ENCODE results near the gene INHBC. TPM values are rescaled to one million over a fixed set of nuclear protein-coding genes. Genes with fewer than 3 reads are reported as not detected.
"Not testable (repeated sequence)": the region's sequence is repeated elsewhere in the genome, so short reads cannot be mapped to it uniquely, and the experiment has no call there.

The INHBC gene
- total RNA-seq, 1 donor from 2014 or later = not detected

DNA sequence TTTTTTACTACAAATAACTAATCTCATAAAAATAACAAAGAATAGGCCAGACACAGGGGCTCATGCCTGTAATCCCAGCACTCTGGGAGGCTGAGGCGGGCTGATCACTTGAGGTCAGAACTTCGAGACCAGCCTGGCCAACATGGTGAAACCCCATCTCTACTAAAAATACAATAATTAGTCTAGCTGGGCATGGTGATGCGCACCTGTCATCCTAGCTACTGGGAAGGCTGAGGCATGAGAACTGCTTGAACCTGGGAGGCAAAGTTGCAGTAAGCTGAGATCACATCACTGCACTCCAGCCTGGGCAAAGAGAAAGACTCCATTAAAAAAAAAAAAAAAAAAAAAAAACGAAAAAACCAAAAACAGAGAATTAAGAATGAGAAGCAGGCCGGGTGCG is 20.4 kb upstream of the INHBC start:
- peaks cover 10% of the 10 kb centered on the region for H3K36me3 Mint-ChIP-seq (ENCODE audit: low read depth)
- DNase-seq; H3K27me3 Mint-ChIP-seq; H3K4me3 Mint-ChIP-seq; H3K27ac Mint-ChIP-seq; H3K9me3 Mint-ChIP-seq; H3K4me1 Mint-ChIP-seq; intact Hi-C loops (cut with micrococcal nuclease): not testable (repeated sequence)

DNA sequence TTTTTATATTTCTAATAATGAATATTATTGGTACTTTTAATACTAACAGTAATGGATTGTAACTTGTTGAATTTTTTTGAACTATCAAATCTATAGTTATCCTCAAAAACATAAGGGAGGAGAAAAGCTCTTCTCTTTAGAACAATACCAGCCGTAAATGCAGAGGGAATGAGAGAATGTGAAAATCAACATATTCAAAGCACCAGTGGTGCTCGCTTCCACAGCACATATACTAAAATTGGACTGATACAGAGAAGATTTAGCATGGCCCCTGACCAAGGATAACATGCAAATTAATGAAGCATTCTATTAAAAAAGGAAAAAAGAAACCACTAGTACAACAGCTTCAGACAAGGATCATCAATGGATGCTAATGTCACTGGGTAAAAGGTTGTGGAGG is 19.5 kb upstream of the INHBC start:
- intact Hi-C loops (cut with micrococcal nuclease) = no loop called here
- Mint-ChIP-seq H3K4me3 (no peak overlapping the region), H3K27ac (no peak overlapping the region), H3K36me3 (ENCODE audit: low read depth) (peaks cover 14% of the 10 kb centered on the region), H3K27me3 (no peaks in the 10 kb centered on the region), H3K4me1 (peaks cover 5% of the 10 kb centered on the region), H3K9me3 (no peaks in the 10 kb centered on the region)
- no peak for DNase-seq

DNA sequence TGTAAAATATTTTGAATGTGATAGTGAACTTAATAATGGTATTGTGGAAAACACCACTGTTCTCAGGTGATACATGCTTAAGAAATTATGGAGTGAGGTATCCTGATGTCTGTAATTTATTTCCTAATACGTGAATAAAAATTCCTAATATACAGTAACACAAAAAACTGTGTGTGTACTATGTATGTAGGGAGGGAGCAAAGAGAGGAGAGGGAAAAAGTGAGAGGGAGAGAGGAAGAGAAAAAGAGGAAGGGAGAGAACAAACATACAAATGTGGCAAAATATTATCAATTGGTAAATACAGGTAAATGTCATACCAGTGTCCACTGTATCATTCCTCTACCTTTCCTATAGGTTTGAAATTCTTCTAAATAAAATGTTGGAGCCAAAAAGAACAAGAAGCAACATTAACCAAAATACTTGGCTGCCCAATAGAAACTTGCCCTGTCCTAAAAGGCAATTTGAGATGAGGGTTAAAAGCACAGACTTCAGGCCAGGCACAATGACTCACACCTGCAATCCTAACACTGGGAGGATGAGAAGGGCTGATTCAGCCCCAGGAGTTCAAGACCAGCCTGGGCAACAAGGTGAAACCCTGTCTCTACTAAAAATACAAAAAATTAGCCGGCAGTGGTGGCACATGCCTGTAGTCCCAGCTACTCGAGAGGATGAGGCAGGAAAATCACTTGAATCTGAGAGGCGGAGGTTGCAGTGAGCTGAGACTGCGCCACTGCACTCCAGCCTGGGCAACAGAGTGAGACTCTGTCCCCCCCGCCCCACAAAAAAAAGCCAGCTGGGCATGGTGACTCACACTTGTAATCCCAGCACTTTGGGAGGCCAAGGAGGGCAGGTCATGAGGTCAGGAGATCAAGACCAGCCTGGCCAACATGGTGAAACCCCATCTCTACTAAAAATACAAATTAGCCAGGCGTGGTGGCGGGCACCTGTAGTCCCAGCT is 18.3 kb upstream of the INHBC start:
- intact Hi-C loops (cut with micrococcal nuclease) = no loop called here
- DNase-seq = no peak
- Mint-ChIP-seq H3K36me3 (ENCODE audit: low read depth) (peaks cover 20% of the 10 kb centered on the region), H3K4me1 (peaks cover 5% of the 10 kb centered on the region), H3K9me3 (no peaks in the 10 kb centered on the region), H3K27ac (no peak overlapping the region), H3K4me3 (no peak overlapping the region), H3K27me3 (no peaks in the 10 kb centered on the region)

DNA sequence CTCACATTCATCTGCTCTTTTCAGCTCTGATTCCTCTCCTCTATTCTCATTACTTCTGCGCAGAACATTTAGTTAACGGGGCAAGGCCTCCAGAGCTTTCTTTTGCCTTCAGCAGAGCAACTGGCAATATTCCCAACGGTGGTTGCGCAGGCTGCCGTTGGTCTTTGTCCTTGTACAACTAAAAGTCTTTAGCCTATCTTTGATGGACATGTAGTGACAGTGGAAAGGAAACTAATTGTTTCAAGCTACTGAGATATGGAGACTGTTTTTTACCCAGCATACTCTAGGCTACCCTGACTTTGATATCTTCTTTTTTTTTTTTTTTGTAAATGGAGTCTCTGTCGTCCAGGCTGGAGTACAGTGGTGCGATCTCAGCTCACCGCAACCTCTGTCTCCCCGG is 16.3 kb upstream of the INHBC start:
- Mint-ChIP-seq H3K9me3 (no peaks in the 10 kb centered on the region), H3K4me1 (peaks cover 5% of the 10 kb centered on the region), H3K27me3 (no peaks in the 10 kb centered on the region), H3K36me3 (ENCODE audit: low read depth) (peaks cover 30% of the 10 kb centered on the region), H3K4me3 (no peak overlapping the region), H3K27ac (no peak overlapping the region)
- no peak for DNase-seq
- intact Hi-C loops (cut with micrococcal nuclease) = no loop called here

DNA sequence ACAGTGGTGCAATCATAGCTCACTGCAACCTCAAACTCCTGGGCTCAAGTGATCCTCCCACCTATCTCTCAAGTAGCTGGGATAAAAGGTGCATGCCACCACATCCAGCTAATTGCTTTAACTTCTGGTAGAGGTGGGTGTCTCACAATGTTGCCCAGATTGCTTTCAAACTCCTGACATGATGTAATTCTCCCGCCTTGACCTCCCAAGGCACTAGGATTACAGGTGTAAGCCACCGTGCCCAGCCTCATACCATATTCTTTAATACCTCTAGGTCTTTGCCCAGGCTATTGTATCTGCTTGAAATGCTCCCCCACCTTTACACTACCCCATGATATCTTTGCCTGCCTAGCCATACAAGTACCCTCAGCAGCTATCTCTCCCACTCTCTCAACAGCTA is 15.1 kb upstream of the INHBC start:
- H3K4me1 Mint-ChIP-seq = peaks cover 5% of the 10 kb centered on the region
- no peaks in the 10 kb centered on the region for H3K27me3 Mint-ChIP-seq
- no peak overlapping the region for H3K27ac Mint-ChIP-seq
- no peak overlapping the region for H3K4me3 Mint-ChIP-seq
- intact Hi-C loops (cut with micrococcal nuclease) = no loop called here
- H3K36me3 Mint-ChIP-seq (ENCODE audit: low read depth) = peaks cover 31% of the 10 kb centered on the region
- no peak for DNase-seq
- H3K9me3 Mint-ChIP-seq = no peaks in the 10 kb centered on the region

DNA sequence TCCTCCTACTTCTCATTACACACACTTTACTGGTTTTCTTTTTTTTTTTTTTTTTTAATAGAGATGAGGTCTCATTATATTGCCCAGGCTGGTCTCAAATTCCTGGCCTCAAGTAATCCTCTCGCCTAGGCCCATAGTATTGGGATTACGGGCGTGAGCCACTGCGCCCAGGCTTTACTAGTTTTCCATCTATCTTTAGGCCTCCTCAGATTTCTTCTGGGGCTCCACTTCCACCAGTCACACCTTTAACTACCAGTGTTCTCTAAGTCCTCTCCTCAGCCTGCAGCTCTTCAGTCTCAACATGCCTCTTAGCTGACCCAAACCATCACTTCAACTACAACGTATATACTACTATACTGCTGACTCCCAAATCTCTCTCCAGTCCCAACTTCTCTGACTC is 14.1 kb upstream of the INHBC start:
- Mint-ChIP-seq H3K27me3 (no peaks in the 10 kb centered on the region), H3K4me1 (peaks cover 5% of the 10 kb centered on the region), H3K9me3 (no peaks in the 10 kb centered on the region), H3K27ac (no peak overlapping the region), H3K4me3 (no peak overlapping the region), H3K36me3 (ENCODE audit: low read depth) (peaks cover 31% of the 10 kb centered on the region)
- DNase-seq = no peak
- intact Hi-C loops (cut with micrococcal nuclease) = no loop called here

DNA sequence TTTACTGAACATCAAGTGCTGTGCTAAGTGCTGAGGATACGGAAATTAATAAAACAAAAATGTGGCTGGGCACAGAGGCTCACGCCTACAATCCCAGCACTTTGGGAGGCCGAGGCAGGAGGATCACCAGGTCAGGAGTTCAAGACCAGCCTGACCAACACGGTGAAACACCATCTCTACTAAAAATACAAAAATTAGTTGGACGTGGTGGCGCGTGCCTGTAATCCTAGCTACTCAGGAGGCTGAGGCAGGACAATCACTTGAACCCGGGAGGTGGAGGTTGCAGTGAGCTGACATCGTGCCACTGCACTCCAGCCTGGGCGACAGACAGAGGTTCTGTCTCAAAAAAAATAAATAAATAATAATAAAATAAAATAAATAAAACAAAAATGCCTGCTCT is 7.6 kb upstream of the INHBC start:
- not testable (repeated sequence) for DNase-seq

DNA sequence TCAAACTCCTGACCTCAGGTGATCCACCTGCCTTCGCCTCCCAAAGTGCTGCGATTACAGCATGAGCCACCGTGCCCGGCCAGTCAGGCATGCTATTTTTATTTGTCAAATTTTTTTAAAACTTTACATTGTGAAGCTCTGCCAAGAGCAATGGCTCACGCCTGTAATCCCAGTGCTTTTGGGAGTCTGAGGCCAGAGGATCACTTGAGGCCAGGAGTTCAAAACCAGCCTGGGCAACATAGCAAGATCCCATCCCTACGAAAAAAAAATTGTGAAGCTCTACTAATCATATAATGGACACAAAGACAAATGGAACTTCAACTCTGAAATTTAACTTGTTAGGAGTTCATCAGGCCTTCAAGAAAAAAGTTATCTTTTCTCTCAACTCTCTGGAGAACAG is 5.6 kb upstream of the INHBC start:
- H3K9me3 Mint-ChIP-seq = no peaks in the 10 kb centered on the region
- H3K4me3 Mint-ChIP-seq = peak overlapping the region; percentile 99
- no peak for DNase-seq
- intact Hi-C loops (cut with micrococcal nuclease) = no loop called here
- H3K36me3 Mint-ChIP-seq (ENCODE audit: low read depth) = peaks cover 11% of the 10 kb centered on the region
- H3K4me1 Mint-ChIP-seq = peaks cover 29% of the 10 kb centered on the region
- no peaks in the 10 kb centered on the region for H3K27me3 Mint-ChIP-seq
- H3K27ac Mint-ChIP-seq = peak overlapping the region; percentile 77

More for the DNA sequence above, 7.6 kb upstream of the INHBC start:
- H3K27me3 Mint-ChIP-seq; H3K27ac Mint-ChIP-seq; H3K4me3 Mint-ChIP-seq; intact Hi-C loops (cut with micrococcal nuclease); H3K9me3 Mint-ChIP-seq: not testable (repeated sequence)
- peaks cover 20% of the 10 kb centered on the region for H3K36me3 Mint-ChIP-seq (ENCODE audit: low read depth)
- H3K4me1 Mint-ChIP-seq = peaks cover 27% of the 10 kb centered on the region

DNA sequence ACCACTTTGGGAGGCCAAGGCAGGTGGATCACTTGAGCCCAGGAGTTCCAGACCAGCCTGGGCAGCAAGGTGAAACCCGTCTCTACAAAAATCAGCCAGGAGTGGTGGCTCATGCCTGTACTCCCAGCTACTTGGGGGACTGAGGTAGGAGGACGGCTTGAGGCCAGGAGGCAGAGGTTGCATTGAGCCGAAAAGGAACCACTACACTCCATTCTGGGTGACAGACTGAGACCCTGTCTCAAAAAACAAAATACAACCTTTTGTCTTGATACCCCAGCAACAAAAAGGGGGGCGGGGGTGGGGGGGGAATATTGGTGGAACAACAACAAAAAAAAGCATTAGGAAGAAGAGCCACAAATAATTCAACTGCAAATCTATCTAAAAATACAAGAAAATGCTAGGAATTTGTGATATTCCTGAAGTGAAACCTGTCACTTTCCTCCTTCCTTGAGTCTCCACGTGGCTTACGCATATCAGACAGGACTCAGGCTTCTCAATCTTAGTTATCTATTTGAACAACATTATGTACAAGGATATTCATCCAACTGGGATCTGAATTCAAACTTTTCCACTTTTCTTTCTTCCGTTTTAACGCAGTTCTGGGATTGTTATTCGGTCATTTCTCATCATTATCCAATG is 5.0 kb upstream of the INHBC start:
- Mint-ChIP-seq H3K27me3 (no peaks in the 10 kb centered on the region), H3K36me3 (ENCODE audit: low read depth) (peaks cover 8% of the 10 kb centered on the region), H3K4me3 (peak overlapping the region; percentile 99), H3K27ac (peak overlapping the region; percentile 99), H3K9me3 (no peaks in the 10 kb centered on the region), H3K4me1 (peaks cover 29% of the 10 kb centered on the region)
- intact Hi-C loops (cut with micrococcal nuclease) = loop anchor here (1.0 kb wide), 1 partner anchor 149 kb away; no protein-coding TSS in a partner anchor
- DNase-seq = no peak

DNA sequence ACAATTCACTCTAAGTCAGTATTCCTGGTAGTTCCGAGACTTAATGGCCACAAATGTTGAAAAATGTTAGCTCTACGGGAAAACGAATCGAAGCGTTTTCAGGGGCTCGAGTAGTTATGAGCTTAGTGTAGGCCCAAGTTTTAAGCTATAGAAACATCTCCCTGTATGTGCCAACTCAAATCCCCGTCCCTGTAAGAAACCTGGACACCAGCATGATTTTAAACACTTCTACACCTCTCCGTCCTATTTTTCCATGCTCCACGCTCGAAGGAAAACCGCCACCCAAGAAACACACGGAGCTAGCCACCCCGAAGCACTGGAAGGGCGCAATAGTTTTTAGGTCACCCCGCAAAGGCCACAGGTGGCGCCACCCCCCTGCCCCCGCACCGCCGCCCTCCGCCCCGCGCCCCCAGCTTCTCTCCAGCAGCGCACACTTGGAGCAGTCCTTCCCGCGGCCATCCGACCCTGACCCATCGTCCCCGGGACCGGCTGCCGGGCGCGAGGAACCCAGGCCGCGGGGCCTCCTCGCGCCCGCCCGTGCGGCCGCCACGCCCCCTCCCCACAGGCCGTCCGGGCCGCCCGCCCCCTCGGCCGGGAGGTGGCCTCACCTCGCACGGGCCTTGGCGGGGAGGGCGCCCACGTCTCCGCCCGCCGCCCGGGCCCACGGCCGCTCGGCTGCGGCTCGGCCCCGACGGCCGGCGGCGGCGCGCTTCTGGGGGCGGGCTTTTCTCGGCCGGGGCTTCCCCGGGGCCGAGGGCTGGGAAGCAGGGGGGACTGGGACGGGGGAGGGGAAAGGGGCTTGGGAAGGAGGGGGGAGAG is 4.3 kb upstream of the INHBC start:
- intact Hi-C loops (cut with micrococcal nuclease) = loop anchor here (1.0 kb wide), 1 partner anchor 150 kb away; no protein-coding TSS in a partner anchor
- DNase-seq = peak; percentile 89
- Mint-ChIP-seq H3K27me3 (no peaks in the 10 kb centered on the region), H3K4me3 (peak overlapping the region; percentile 99), H3K9me3 (no peaks in the 10 kb centered on the region), H3K36me3 (ENCODE audit: low read depth) (peaks cover 8% of the 10 kb centered on the region), H3K27ac (peak overlapping the region; percentile 99), H3K4me1 (peaks cover 31% of the 10 kb centered on the region)

DNA sequence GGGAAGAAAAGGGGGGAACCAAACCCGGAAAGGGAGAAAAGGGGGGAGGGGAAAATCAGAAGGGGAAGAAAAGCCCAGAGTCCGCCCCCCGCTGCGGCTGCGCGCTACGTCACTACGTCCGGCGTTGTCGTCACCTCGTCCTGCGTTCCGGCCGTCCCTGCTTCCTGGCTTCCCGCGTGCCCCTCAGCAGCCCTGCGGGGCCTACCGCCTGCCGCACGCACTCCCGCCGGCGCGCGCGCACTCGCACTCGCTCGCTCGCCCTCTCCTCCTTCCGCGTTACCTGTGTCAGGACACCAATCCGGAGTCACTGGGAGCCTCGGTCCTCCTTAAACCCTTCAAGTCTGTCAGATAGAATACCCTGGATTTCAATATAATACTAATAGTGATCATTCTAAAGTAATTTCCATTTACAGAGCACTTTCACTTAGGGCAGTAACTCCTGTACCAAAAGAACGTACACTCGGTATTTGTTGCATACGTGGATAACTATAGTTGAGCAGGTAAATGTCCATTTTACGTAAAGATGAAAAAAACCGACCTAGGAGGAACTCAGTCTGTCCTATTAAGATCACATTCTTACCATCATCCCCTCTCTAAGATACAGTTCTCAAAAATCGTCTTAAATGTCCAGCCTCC is 3.5 kb upstream of the INHBC start, which contains the start of gene R3HDM2:
R3HDM2 (minus strand) TSS at position 113 of the 636 bp plus-strand sequence. CDS start 120,615 bp downstream, outside the sequence.
- intact Hi-C loops (cut with micrococcal nuclease) = loop anchor here (1.0 kb wide), 4 partner anchors 22 to 192 kb away; partner anchors contain the start of gene GLI1
- no peaks in the 10 kb centered on the region for H3K27me3 Mint-ChIP-seq

DNA sequence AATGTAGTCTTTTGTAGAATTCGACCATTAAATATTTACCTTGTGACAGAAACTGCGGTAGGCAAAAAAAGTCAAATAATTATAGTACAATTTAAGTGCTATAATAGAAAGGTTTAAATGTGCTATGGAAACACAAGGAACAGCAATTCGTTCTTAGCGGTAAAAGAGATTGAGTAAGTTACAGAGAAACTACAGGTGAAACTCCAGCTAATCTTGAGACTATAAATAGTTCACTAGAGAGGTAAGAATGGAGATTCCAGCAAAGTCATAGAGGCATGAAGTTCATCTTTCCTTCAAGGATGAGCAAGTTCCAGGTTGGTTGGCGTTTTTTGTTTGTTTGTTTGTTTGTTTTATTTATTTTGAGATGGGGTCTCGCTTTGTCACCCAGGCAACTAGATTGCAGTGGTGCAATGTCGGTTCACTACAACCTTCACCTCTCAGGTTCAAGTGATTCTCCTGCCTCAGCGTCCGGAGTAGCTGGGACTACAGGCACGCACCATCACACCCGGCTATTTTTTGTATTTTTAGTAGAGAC is 2.9 kb upstream of the INHBC start:
- peaks cover 30% of the 10 kb centered on the region for H3K4me1 Mint-ChIP-seq
- H3K27me3 Mint-ChIP-seq = no peaks in the 10 kb centered on the region
- no peaks in the 10 kb centered on the region for H3K9me3 Mint-ChIP-seq
- H3K36me3 Mint-ChIP-seq (ENCODE audit: low read depth) = peaks cover 2% of the 10 kb centered on the region
- no peak for DNase-seq
- H3K27ac Mint-ChIP-seq = peak overlapping the region; percentile 96
- peak overlapping the region; percentile 87 for H3K4me3 Mint-ChIP-seq
- intact Hi-C loops (cut with micrococcal nuclease) = loop anchor here (1.0 kb wide), 3 partner anchors 22 to 192 kb away; partner anchors contain the start of gene GLI1

More for the DNA sequence above, 3.5 kb upstream of the INHBC start, which contains the start of gene R3HDM2:
- peak; percentile 98 for DNase-seq
- Mint-ChIP-seq H3K36me3 (ENCODE audit: low read depth) (peaks cover 5% of the 10 kb centered on the region), H3K4me1 (peaks cover 33% of the 10 kb centered on the region), H3K4me3 (peak within 1 kb of the TSS; percentile 99), H3K9me3 (no peaks in the 10 kb centered on the region), H3K27ac (peak within 1 kb of the TSS; percentile 99)

DNA sequence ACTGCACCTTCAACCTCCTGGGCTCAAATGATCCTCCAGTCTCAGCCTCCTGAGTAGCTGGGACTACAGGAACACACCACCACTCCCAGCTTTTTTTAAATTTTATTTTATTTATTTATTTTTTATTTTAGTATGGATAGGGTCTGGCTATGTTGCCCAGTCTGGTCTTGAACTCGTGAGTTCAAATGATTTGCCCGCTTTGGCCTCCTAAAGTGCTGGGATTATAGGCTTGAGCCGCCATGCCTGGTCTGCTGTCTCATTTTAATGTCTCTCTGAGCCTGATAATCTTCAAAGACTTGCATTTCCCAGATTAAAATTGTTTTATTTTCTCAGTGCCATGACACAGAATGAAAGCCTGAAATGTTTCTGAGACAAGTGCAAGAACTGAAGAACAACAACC is 1.2 kb upstream of the INHBC start:
- Mint-ChIP-seq H3K9me3 (no peaks in the 10 kb centered on the region), H3K4me3 (no peak overlapping the region), H3K27ac (no peak overlapping the region), H3K36me3 (ENCODE audit: low read depth) (no peaks in the 10 kb centered on the region), H3K4me1 (peaks cover 27% of the 10 kb centered on the region), H3K27me3 (no peaks in the 10 kb centered on the region)
- no peak for DNase-seq
- intact Hi-C loops (cut with micrococcal nuclease) = no loop called here

Measured in activated CD4-positive, alpha-beta T cell treated with anti-CD3 and anti-CD28 coated beads, Interleukin-2, amount 10 ng/mL, durations not matched to agents 24 days and 14 days (primary cell).